SU-DHL-6 (cell line): ENCODE data around the gene VRTN.

Source experiments
- CTCF ChIP-seq: fragments of 200-600 bp; sonication (generic); IDR thresholded peaks from one replicate; pipeline ENCODE4 v1.5.1; 2017; ENCODE audit warnings: antibody characterized with exemption, mild to moderate bottlenecking, low read length, moderate library complexity; ENCODE audit not compliant: insufficient read depth, poor library complexity, severe bottlenecking
- EZH2phosphoT487 ChIP-seq: fragments of 200-600 bp; sonication (generic), shearing (Covaris generic); conservative IDR thresholded peaks from 2 replicates; pipeline ENCODE4 v1.6.1; 2018; ENCODE audit warnings: mild to moderate bottlenecking, antibody characterized with exemption, low read length, moderate library complexity, mixed read lengths

GRCh38 chr14:74380845-74381244 is 32.6 kb downstream of the VRTN start:
- TF ChIP-seq CTCF (no peak), EZH2phosphoT487 (no peak)
